Activated CD4-positive, CD25-positive, alpha-beta regulatory T cell treated with anti-CD3 and anti-CD28 coated beads, Interleukin-2, amount 50 U/mL, for 24 hours (primary cell): ENCODE results near the gene C1QTNF7.

Source experiments
- ATAC-seq, 2 donors: fragments of 150-1000 bp; cut with Tn5 transposase; one replicate each; pipeline ENCODE4 v1.10.0; 2021; ENCODE audit warnings: mild to moderate bottlenecking in 1 of 2, moderate library complexity in 1 of 2

Gene C1QTNF7

GRCh38 chr4:15427701-15428100 lies at the start of gene C1QTNF7:
Gene C1QTNF7, plus strand, starts transcription at chr4:15428033. Its CDS starts 7,711 bp downstream, at chr4:15435744.
- no peak for ATAC-seq

GRCh38 chr4:15378062-15378461 lies 49.8 kb upstream of the C1QTNF7 start:
- ATAC-seq = peak; percentile 33 to 51

GRCh38 chr4:15378493-15378892 lies 49.3 kb upstream of the C1QTNF7 start:
- ATAC-seq = no peak

GRCh38 chr4:15381806-15382338 lies 46.0 kb upstream of the C1QTNF7 start:
- ATAC-seq = no peak

GRCh38 chr4:15382669-15383273 lies 45.1 kb upstream of the C1QTNF7 start:
- no peak for ATAC-seq

GRCh38 chr4:15385515-15385914 lies 42.3 kb upstream of the C1QTNF7 start:
- no peak for ATAC-seq

GRCh38 chr4:15385928-15386327 lies 41.9 kb upstream of the C1QTNF7 start:
- no peak for ATAC-seq

- no peak for ATAC-seq
These were observed 37.3 kb upstream of the C1QTNF7 start for GRCh38 chr4:15390494-15390893.

GRCh38 chr4:15392053-15392805 lies 35.6 kb upstream of the C1QTNF7 start:
- no peak for ATAC-seq

- no peak for ATAC-seq
These were observed 32.5 kb upstream of the C1QTNF7 start for GRCh38 chr4:15395311-15395710.

GRCh38 chr4:15396157-15396800 lies 31.6 kb upstream of the C1QTNF7 start:
- peak in 1 of 2 donors; percentile 56 for ATAC-seq

GRCh38 chr4:15398001-15398400 lies 29.8 kb upstream of the C1QTNF7 start:
- ATAC-seq = no peak

- no peak for ATAC-seq
These were observed 29.1 kb upstream of the C1QTNF7 start for GRCh38 chr4:15398732-15399131.

GRCh38 chr4:15400226-15400625 lies 27.6 kb upstream of the C1QTNF7 start:
- ATAC-seq = no peak

GRCh38 chr4:15400981-15401671 lies 26.7 kb upstream of the C1QTNF7 start:
- ATAC-seq = peak; percentile 35 to 50

GRCh38 chr4:15402146-15402545 lies 25.7 kb upstream of the C1QTNF7 start:
- no peak for ATAC-seq

- ATAC-seq = no peak
These were observed 24.9 kb upstream of the C1QTNF7 start for GRCh38 chr4:15402974-15403373.

GRCh38 chr4:15405018-15405417 lies 22.8 kb upstream of the C1QTNF7 start:
- no peak for ATAC-seq

- no peak for ATAC-seq
These were observed 17.1 kb upstream of the C1QTNF7 start for GRCh38 chr4:15410750-15411149.

- ATAC-seq = no peak
These were observed 15.4 kb upstream of the C1QTNF7 start for GRCh38 chr4:15412461-15412860.

- no peak for ATAC-seq
These were observed 14.7 kb upstream of the C1QTNF7 start for GRCh38 chr4:15413010-15413622.

- no peak for ATAC-seq
These were observed 14.2 kb upstream of the C1QTNF7 start for GRCh38 chr4:15413623-15414019.
